GM19395 (cell line): ENCODE data around the gene SLC12A2.
A peak's percentile ranks its signal among the peaks of the same experiment; 100 is the strongest.

Experiments used
- ATAC-seq: cut with Tn5 transposase; IDR thresholded peaks from one replicate; pipeline ENCODE4 v1.9.1; 2021; ENCODE audit warnings: mild to moderate bottlenecking, moderate library complexity; ENCODE audit not compliant: unreplicated experiment

SLC12A2 gene

GRCh38 chr5:128083033-128083810 lies at the start of gene SLC12A2:
TSS of gene SLC12A2 (plus strand) at chr5:128083766. CDS start at chr5:128083955, 189 bp downstream.
- peak; percentile 63 for ATAC-seq

GRCh38 chr5:128035689-128036088 lies 47.9 kb upstream of the SLC12A2 start:
- no peak for ATAC-seq

GRCh38 chr5:128036950-128037349 lies 46.6 kb upstream of the SLC12A2 start:
- ATAC-seq: no peak

- no peak for ATAC-seq
Observed at GRCh38 chr5:128038643-128039042, 44.9 kb upstream of the SLC12A2 start.

- ATAC-seq: no peak
Observed at GRCh38 chr5:128040927-128041326, 42.6 kb upstream of the SLC12A2 start.

- no peak for ATAC-seq
Observed at GRCh38 chr5:128052780-128053179, 30.8 kb upstream of the SLC12A2 start.

GRCh38 chr5:128053291-128053954 lies 30.1 kb upstream of the SLC12A2 start:
- no peak for ATAC-seq

- no peak for ATAC-seq
Observed at GRCh38 chr5:128060644-128061385, 22.8 kb upstream of the SLC12A2 start.

- no peak for ATAC-seq
Observed at GRCh38 chr5:128062172-128062746, 21.3 kb upstream of the SLC12A2 start.

GRCh38 chr5:128074171-128074570 lies 9.4 kb upstream of the SLC12A2 start:
- no peak for ATAC-seq

- ATAC-seq: no peak
Observed at GRCh38 chr5:128074953-128075352, 8.6 kb upstream of the SLC12A2 start.

GRCh38 chr5:128077526-128077925 lies 6.0 kb upstream of the SLC12A2 start:
- ATAC-seq: no peak

GRCh38 chr5:128081111-128081851 lies 2.3 kb upstream of the SLC12A2 start:
- ATAC-seq: no peak

GRCh38 chr5:128082551-128083032 lies 974 bp upstream of the SLC12A2 start:
- peak; percentile 26 for ATAC-seq

- peak; percentile 33 for ATAC-seq
Observed at GRCh38 chr5:128083811-128084227, 253 bp downstream of the SLC12A2 start.

GRCh38 chr5:128084228-128085167 lies 932 bp downstream of the SLC12A2 start:
- peak; percentile 27 for ATAC-seq

GRCh38 chr5:128085413-128085812 lies 1.8 kb downstream of the SLC12A2 start:
- ATAC-seq: no peak

GRCh38 chr5:128091579-128091978 lies 8.0 kb downstream of the SLC12A2 start:
- ATAC-seq: no peak

- no peak for ATAC-seq
Observed at GRCh38 chr5:128092144-128092543, 8.6 kb downstream of the SLC12A2 start.
